Glutamatergic neuron (in vitro differentiated cells): Measurements from ENCODE around the gene NFATC1. TPM values are rescaled to one million over a fixed set of nuclear protein-coding genes. Genes with fewer than 3 reads are reported as not detected.
A peak's percentile ranks its signal among the peaks of the same experiment; 100 is the strongest.

Experiments used
- DNase-seq: peaks from one replicate; pipeline ENCODE4 v3.0.0; 2022
- H3K27ac Mint-ChIP-seq: one replicate; pipeline ENCODE4 v1.8.0; 2020; ENCODE audit warnings: mild to moderate bottlenecking, mixed read lengths, inconsistent platforms; ENCODE audit not compliant: unreplicated experiment
- H3K27me3 Mint-ChIP-seq: one replicate; pipeline ENCODE4 v1.8.0; 2020; ENCODE audit warnings: mild to moderate bottlenecking, moderate library complexity, mixed read lengths, inconsistent platforms; ENCODE audit not compliant: unreplicated experiment
- H3K36me3 Mint-ChIP-seq: one replicate; pipeline ENCODE4 v1.8.0; 2020; ENCODE audit warnings: mild to moderate bottlenecking, mixed read lengths, inconsistent platforms; ENCODE audit not compliant: unreplicated experiment
- H3K4me1 Mint-ChIP-seq: one replicate; pipeline ENCODE4 v1.8.0; 2020; ENCODE audit warnings: mild to moderate bottlenecking, low read depth, mixed read lengths, inconsistent platforms; ENCODE audit not compliant: unreplicated experiment
- H3K4me3 Mint-ChIP-seq: one replicate; pipeline ENCODE4 v1.8.0; 2020; ENCODE audit warnings: mild to moderate bottlenecking, mixed read lengths, inconsistent platforms; ENCODE audit not compliant: unreplicated experiment
- H3K9me3 Mint-ChIP-seq: one replicate; pipeline ENCODE4 v1.8.0; 2020; ENCODE audit warnings: mild to moderate bottlenecking, moderate library complexity, mixed read lengths, inconsistent platforms; ENCODE audit not compliant: unreplicated experiment
- total RNA-seq: library from RNA; stranded (reverse); fragmentation: NEBNext Ultra II Directional; extraction: Animal tissue kit (Norgen Biotek cat#: 25700); gene quantifications from one replicate; pipeline ENCODE4 v1.2.1, GENCODE V29; 2021; ENCODE audit not compliant: unreplicated experiment
- TF ChIP-seq, protein P1 (sequence below): fragments of 200-600 bp; sonication (generic); IDR thresholded peaks from one replicate; pipeline ENCODE4 v1.5.0; 2021; ENCODE audit not compliant: partially characterized antibody, unreplicated experiment

The NFATC1 gene
- total RNA-seq, 1 donor from 2014 or later = 5.3 TPM

DNA sequence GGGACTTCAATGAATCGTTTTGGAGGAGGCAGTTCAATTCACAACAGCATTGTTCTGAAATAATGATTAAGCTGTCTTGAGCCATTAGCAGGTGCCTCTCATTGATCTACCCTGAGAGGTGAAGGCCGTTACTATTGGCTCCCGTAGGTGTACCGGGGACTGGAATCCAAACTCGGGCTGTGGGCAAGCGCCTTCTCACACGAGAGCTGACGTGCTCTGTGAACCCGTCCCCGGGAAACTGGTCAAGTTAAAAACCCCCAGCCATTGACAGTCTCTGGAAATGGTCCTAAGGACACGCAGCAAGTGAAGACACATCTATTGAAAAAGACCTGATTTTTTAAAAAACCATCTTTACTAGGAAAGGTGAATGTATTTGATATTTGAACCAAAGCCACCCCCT, 8.1 kb upstream of the NFATC1 start:
- Mint-ChIP-seq H3K36me3 (peaks cover 5% of the 10 kb centered on the region), H3K4me1 (peaks cover 12% of the 10 kb centered on the region), H3K4me3 (no peak overlapping the region), H3K27me3 (peaks cover 18% of the 10 kb centered on the region), H3K27ac (peak overlapping the region; percentile 25), H3K9me3 (peaks cover 19% of the 10 kb centered on the region)
- TF ChIP-seq, protein P1, sequence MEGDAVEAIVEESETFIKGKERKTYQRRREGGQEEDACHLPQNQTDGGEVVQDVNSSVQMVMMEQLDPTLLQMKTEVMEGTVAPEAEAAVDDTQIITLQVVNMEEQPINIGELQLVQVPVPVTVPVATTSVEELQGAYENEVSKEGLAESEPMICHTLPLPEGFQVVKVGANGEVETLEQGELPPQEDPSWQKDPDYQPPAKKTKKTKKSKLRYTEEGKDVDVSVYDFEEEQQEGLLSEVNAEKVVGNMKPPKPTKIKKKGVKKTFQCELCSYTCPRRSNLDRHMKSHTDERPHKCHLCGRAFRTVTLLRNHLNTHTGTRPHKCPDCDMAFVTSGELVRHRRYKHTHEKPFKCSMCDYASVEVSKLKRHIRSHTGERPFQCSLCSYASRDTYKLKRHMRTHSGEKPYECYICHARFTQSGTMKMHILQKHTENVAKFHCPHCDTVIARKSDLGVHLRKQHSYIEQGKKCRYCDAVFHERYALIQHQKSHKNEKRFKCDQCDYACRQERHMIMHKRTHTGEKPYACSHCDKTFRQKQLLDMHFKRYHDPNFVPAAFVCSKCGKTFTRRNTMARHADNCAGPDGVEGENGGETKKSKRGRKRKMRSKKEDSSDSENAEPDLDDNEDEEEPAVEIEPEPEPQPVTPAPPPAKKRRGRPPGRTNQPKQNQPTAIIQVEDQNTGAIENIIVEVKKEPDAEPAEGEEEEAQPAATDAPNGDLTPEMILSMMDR = no peak
- no peak for DNase-seq

- TF ChIP-seq, protein P1 = no peak
- H3K27ac Mint-ChIP-seq = no peak overlapping the region
- H3K27me3 Mint-ChIP-seq = peaks cover 20% of the 10 kb centered on the region
- no peak for DNase-seq
- no peak overlapping the region for H3K4me3 Mint-ChIP-seq
- H3K36me3 Mint-ChIP-seq = peaks cover 5% of the 10 kb centered on the region
- peaks cover 19% of the 10 kb centered on the region for H3K9me3 Mint-ChIP-seq
- peaks cover 12% of the 10 kb centered on the region for H3K4me1 Mint-ChIP-seq
Measured at GRCh38 chr18:79388043-79388442, 7.7 kb upstream of the NFATC1 start.

DNA sequence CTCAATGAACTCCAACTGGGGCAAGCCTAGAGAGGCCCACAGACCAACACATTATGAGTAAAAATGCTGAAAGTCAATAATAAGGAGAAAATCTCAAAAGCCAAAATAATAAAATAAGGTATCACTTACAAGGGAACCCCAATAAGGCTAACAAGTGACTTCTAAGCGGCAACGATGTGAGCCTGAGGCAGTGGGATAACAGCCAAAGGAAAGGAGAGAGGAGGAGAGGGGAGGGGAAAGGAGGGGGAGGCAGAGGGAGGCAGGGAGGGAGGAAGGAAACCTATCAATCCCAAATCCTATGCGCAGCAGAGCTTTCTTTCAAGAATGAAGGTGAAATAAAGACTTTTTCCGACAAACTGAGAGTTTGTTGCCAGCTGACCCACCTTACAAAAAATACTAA, 6.0 kb upstream of the NFATC1 start:
- H3K36me3 Mint-ChIP-seq = peaks cover 5% of the 10 kb centered on the region
- peaks cover 23% of the 10 kb centered on the region for H3K27me3 Mint-ChIP-seq
- peaks cover 14% of the 10 kb centered on the region for H3K9me3 Mint-ChIP-seq
- no peak overlapping the region for H3K4me3 Mint-ChIP-seq
- no peak overlapping the region for H3K27ac Mint-ChIP-seq
- TF ChIP-seq, protein P1 = no peak
- DNase-seq = no peak
- H3K4me1 Mint-ChIP-seq = peaks cover 8% of the 10 kb centered on the region

DNA sequence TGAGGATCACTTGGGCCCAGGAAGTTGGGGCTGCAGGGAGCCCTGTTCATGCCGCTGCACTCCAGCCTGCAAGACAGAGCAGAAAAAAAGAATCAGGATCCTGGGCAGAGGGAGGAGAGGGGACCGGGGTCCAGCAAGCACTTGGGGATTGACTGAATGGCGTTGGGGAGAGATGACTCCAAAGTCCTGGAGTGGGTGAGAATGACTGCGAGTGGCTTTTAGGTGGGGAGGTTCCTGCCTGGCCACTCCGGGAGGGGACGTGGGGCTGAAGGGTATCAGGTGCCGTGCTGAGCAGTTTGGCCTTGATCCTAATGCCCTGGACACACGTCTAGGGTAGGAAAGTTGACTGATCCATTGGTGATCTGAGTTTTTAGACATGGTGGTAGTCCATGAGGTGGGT, 3.5 kb upstream of the NFATC1 start:
- Mint-ChIP-seq H3K27me3 (peaks cover 17% of the 10 kb centered on the region), H3K4me3 (no peak overlapping the region), H3K36me3 (peaks cover 5% of the 10 kb centered on the region), H3K27ac (no peak overlapping the region), H3K4me1 (peaks cover 4% of the 10 kb centered on the region), H3K9me3 (peaks cover 13% of the 10 kb centered on the region)
- no peak for DNase-seq
- TF ChIP-seq, protein P1 = no peak

DNA sequence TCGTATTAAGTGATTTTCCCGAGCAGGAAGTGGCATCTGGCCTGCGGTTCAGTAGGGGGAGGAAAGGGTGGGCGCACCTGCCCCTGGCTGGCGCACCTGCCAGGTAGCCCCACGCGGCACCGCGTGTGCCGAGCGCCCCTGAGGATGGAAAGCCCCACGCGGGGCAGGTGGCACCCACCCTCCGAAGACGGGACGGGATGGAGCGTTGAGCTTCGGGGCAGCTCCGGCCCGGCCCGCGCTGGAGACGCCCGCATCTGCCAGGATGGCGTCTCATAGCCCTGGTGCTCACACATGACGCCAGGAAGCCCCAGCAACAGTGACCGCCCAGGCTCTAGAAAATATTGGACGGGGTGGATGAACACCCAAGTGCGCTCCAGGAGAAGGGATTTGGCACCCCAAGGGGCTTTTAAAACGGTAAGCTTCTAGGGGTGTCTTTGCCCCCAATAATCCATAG, 2.5 kb upstream of the NFATC1 start:
- no peak for DNase-seq
- H3K9me3 Mint-ChIP-seq = peaks cover 12% of the 10 kb centered on the region
- H3K36me3 Mint-ChIP-seq = peaks cover 5% of the 10 kb centered on the region
- H3K4me3 Mint-ChIP-seq = peak overlapping the region; percentile 78
- TF ChIP-seq, protein P1 = no peak
- no peaks in the 10 kb centered on the region for H3K4me1 Mint-ChIP-seq
- H3K27ac Mint-ChIP-seq = no peak overlapping the region
- peaks cover 17% of the 10 kb centered on the region for H3K27me3 Mint-ChIP-seq
